ENCODE results near the gene HOXC6. TPM values are rescaled to one million over a fixed set of nuclear protein-coding genes. Genes with fewer than 3 reads are reported as not detected.

Gene HOXC6
- total RNA-seq, 1 donor = 7.2 TPM

DNA sequence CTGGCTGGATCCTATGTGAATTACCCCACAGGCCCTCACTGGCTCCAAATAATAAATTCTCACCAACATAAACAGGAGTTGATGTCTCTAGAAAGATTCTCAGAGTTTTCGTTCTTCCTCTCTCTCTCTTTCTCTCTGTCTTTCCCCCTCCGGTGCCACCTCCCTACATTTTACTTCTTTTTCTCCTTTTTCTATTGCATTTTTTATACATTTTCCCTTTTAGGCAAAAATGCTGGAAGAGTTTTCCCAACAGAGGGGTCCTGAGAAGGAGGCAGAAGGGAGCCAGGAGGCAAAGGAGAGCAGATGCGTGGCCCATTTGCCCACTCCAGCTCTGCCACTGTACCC is 826 bp upstream of the HOXC6 start:
- H3K4me2 ChIP-seq (ENCODE audit: insufficient read depth, low read length) = no peak overlapping the region
- H3K27me3 ChIP-seq (ENCODE audit: insufficient read depth, low read length) = no peaks in the 10 kb centered on the region
- DNase-seq (ENCODE audit: insufficient read length, low spot score, missing footprints) = no peak
- H3K4me3 ChIP-seq (ENCODE audit: insufficient read depth, low read length) = no peak overlapping the region
- TF ChIP-seq, protein P1, sequence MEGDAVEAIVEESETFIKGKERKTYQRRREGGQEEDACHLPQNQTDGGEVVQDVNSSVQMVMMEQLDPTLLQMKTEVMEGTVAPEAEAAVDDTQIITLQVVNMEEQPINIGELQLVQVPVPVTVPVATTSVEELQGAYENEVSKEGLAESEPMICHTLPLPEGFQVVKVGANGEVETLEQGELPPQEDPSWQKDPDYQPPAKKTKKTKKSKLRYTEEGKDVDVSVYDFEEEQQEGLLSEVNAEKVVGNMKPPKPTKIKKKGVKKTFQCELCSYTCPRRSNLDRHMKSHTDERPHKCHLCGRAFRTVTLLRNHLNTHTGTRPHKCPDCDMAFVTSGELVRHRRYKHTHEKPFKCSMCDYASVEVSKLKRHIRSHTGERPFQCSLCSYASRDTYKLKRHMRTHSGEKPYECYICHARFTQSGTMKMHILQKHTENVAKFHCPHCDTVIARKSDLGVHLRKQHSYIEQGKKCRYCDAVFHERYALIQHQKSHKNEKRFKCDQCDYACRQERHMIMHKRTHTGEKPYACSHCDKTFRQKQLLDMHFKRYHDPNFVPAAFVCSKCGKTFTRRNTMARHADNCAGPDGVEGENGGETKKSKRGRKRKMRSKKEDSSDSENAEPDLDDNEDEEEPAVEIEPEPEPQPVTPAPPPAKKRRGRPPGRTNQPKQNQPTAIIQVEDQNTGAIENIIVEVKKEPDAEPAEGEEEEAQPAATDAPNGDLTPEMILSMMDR (IDR thresholded peaks at IDR 0.05; ENCODE audit: extremely low read depth, low read depth, low read length) = no peak
- H2AFZ ChIP-seq (ENCODE audit: low read length) = no peak overlapping the region
- H3K27ac ChIP-seq (ENCODE audit: low read depth, low read length) = no peak overlapping the region
- peaks cover 41% of the 10 kb centered on the region for H3K4me1 ChIP-seq (ENCODE audit: insufficient read depth, low read length)
- H3K79me2 ChIP-seq (ENCODE audit: insufficient read depth, low read length) = peaks cover 75% of the 10 kb centered on the region
- no peaks in the 10 kb centered on the region for H3K9me3 ChIP-seq (ENCODE audit: low read depth, low read length)
- H4K20me1 ChIP-seq (ENCODE audit: insufficient read depth, low read length) = peaks cover 37% of the 10 kb centered on the region
- peaks cover 10% of the 10 kb centered on the region for H3K36me3 ChIP-seq (ENCODE audit: insufficient read depth, low read length)

DNA sequence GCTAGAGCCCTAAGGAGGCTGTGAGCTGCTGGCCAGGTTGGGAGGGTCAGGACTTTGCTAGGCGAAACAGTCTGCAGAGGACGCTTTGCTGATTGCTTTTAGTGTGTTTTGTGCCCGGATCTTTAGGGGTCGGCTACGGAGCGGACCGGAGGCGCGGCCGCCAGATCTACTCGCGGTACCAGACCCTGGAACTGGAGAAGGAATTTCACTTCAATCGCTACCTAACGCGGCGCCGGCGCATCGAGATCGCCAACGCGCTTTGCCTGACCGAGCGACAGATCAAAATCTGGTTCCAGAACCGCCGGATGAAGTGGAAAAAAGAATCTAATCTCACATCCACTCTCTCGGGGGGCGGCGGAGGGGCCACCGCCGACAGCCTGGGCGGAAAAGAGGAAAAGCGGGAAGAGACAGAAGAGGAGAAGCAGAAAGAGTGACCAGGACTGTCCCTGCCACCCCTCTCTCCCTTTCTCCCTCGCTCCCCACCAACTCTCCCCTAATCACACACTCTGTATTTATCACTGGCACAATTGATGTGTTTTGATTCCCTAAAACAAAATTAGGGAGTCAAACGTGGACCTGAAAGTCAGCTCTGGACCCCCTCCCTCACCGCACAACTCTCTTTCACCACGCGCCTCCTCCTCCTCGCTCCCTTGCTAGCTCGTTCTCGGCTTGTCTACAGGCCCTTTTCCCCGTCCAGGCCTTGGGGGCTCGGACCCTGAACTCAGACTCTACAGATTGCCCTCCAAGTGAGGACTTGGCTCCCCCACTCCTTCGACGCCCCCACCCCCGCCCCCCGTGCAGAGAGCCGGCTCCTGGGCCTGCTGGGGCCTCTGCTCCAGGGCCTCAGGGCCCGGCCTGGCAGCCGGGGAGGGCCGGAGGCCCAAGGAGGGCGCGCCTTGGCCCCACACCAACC is 1.5 kb downstream of the HOXC6 start:
- no peak overlapping the region for H3K4me3 ChIP-seq (ENCODE audit: insufficient read depth, low read length)
- H3K79me2 ChIP-seq (ENCODE audit: insufficient read depth, low read length) = peaks cover 58% of the 10 kb centered on the region
- H3K36me3 ChIP-seq (ENCODE audit: insufficient read depth, low read length) = peaks cover 10% of the 10 kb centered on the region
- H3K27me3 ChIP-seq (ENCODE audit: insufficient read depth, low read length) = no peaks in the 10 kb centered on the region
- no peak overlapping the region for H3K4me2 ChIP-seq (ENCODE audit: insufficient read depth, low read length)
- TF ChIP-seq, protein P1 (IDR thresholded peaks at IDR 0.05; ENCODE audit: extremely low read depth, low read depth, low read length) = no peak
- peaks cover 30% of the 10 kb centered on the region for H3K4me1 ChIP-seq (ENCODE audit: insufficient read depth, low read length)
- no peak for DNase-seq (ENCODE audit: insufficient read length, low spot score, missing footprints)
- no peak overlapping the region for H2AFZ ChIP-seq (ENCODE audit: low read length)
- peaks cover 23% of the 10 kb centered on the region for H4K20me1 ChIP-seq (ENCODE audit: insufficient read depth, low read length)
- H3K27ac ChIP-seq (ENCODE audit: low read depth, low read length) = no peak overlapping the region
- H3K9me3 ChIP-seq (ENCODE audit: low read depth, low read length) = no peaks in the 10 kb centered on the region

DNA sequence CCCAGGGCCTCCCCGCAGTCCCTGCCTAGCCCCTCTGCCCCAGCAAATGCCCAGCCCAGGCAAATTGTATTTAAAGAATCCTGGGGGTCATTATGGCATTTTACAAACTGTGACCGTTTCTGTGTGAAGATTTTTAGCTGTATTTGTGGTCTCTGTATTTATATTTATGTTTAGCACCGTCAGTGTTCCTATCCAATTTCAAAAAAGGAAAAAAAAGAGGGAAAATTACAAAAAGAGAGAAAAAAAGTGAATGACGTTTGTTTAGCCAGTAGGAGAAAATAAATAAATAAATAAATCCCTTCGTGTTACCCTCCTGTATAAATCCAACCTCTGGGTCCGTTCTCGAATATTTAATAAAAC is 2.2 kb downstream of the HOXC6 start:
- H3K4me1 ChIP-seq (ENCODE audit: insufficient read depth, low read length) = peaks cover 24% of the 10 kb centered on the region
- H3K27me3 ChIP-seq (ENCODE audit: insufficient read depth, low read length) = no peaks in the 10 kb centered on the region
- peaks cover 10% of the 10 kb centered on the region for H3K36me3 ChIP-seq (ENCODE audit: insufficient read depth, low read length)
- H3K4me2 ChIP-seq (ENCODE audit: insufficient read depth, low read length) = no peak overlapping the region
- no peak for DNase-seq (ENCODE audit: insufficient read length, low spot score, missing footprints)
- TF ChIP-seq, protein P1 (IDR thresholded peaks at IDR 0.05; ENCODE audit: extremely low read depth, low read depth, low read length) = no peak
- H3K79me2 ChIP-seq (ENCODE audit: insufficient read depth, low read length) = peaks cover 57% of the 10 kb centered on the region
- H3K9me3 ChIP-seq (ENCODE audit: low read depth, low read length) = no peaks in the 10 kb centered on the region
- H3K4me3 ChIP-seq (ENCODE audit: insufficient read depth, low read length) = no peak overlapping the region
- no peak overlapping the region for H3K27ac ChIP-seq (ENCODE audit: low read depth, low read length)
- no peak overlapping the region for H2AFZ ChIP-seq (ENCODE audit: low read length)
- H4K20me1 ChIP-seq (ENCODE audit: insufficient read depth, low read length) = peaks cover 23% of the 10 kb centered on the region

- TF ChIP-seq, protein P1 (IDR thresholded peaks at IDR 0.05; ENCODE audit: extremely low read depth, low read depth, low read length) = no peak
- peaks cover 56% of the 10 kb centered on the region for H3K79me2 ChIP-seq (ENCODE audit: insufficient read depth, low read length)
- H3K9me3 ChIP-seq (ENCODE audit: low read depth, low read length) = no peaks in the 10 kb centered on the region
- no peaks in the 10 kb centered on the region for H3K27me3 ChIP-seq (ENCODE audit: insufficient read depth, low read length)
- H3K36me3 ChIP-seq (ENCODE audit: insufficient read depth, low read length) = peaks cover 10% of the 10 kb centered on the region
- H3K4me1 ChIP-seq (ENCODE audit: insufficient read depth, low read length) = peaks cover 19% of the 10 kb centered on the region
- no peak overlapping the region for H3K4me2 ChIP-seq (ENCODE audit: insufficient read depth, low read length)
- H3K27ac ChIP-seq (ENCODE audit: low read depth, low read length) = no peak overlapping the region
- peaks cover 23% of the 10 kb centered on the region for H4K20me1 ChIP-seq (ENCODE audit: insufficient read depth, low read length)
- no peak for DNase-seq (ENCODE audit: insufficient read length, low spot score, missing footprints)
- H3K4me3 ChIP-seq (ENCODE audit: insufficient read depth, low read length) = no peak overlapping the region
- no peak overlapping the region for H2AFZ ChIP-seq (ENCODE audit: low read length)
These were observed 2.7 kb downstream of the HOXC6 start for GRCh38 chr12:54030889-54031471.
